Body of pancreas (tissue), 4 donors: Measurements from ENCODE around the gene RFFL.

ENCODE experiments used
- POLR2A ChIP-seq, 3 donors: fragments of 450-650 bp; IDR thresholded peaks; one replicate each; pipeline ENCODE4 v1.6.1; 2016; ENCODE audit warnings: antibody characterized with exemption in 3 of 3, mild to moderate bottlenecking in 2 of 3
- TF ChIP-seq, protein P1 (sequence below), 7 experiments: fragments of 450-650 bp in 4 of 7; fragments of 200-600 bp in 3 of 7; sonication (generic) in 3 of 7; IDR thresholded peaks; one replicate each; pipeline ENCODE4 v1.5.1; 2016 to 2019; ENCODE audit warnings: antibody characterized with exemption in 7 of 7

DNA sequence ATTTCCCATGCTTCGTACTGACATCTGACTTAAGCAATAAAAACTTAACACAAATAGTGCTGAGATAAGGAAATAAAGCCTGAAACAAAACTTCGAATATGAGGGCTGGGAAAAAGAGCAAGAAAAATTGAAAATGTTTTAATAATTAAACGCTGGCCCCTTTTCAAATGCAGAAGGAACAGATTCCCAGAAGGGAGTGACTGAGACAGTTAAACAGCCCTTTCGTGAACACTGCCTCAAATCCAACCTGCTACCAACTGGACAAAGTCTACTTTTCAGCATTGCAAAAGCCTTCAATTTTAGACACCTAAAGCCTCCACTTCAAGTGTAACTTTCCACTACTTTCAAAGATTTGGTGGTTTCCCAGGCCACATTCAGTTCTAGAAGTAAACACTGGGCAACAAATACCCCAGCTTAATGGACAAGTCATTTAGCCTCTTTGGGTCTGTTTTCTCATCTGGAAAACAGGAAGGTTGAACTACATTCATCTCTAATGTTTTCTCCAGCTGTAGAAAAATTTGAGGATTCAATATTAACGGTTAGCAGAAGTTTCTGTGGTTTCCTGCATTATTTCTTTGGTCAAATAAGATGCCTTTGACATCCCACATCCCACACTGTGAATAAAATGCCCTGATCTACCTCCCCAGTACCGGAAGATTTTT lies 11.8 kb downstream of the RFFL start:
- TF ChIP-seq, protein P1, sequence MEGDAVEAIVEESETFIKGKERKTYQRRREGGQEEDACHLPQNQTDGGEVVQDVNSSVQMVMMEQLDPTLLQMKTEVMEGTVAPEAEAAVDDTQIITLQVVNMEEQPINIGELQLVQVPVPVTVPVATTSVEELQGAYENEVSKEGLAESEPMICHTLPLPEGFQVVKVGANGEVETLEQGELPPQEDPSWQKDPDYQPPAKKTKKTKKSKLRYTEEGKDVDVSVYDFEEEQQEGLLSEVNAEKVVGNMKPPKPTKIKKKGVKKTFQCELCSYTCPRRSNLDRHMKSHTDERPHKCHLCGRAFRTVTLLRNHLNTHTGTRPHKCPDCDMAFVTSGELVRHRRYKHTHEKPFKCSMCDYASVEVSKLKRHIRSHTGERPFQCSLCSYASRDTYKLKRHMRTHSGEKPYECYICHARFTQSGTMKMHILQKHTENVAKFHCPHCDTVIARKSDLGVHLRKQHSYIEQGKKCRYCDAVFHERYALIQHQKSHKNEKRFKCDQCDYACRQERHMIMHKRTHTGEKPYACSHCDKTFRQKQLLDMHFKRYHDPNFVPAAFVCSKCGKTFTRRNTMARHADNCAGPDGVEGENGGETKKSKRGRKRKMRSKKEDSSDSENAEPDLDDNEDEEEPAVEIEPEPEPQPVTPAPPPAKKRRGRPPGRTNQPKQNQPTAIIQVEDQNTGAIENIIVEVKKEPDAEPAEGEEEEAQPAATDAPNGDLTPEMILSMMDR (IDR thresholded peaks at IDR 0.05), result no peak
- no peak for TF ChIP-seq POLR2A (IDR thresholded peaks at IDR 0.05)
